ENCODE measurements around the gene INVS.

GRCh38 chr9:100072805-100073204 is 26.2 kb upstream of the INVS start:
- TF ChIP-seq, protein P1, sequence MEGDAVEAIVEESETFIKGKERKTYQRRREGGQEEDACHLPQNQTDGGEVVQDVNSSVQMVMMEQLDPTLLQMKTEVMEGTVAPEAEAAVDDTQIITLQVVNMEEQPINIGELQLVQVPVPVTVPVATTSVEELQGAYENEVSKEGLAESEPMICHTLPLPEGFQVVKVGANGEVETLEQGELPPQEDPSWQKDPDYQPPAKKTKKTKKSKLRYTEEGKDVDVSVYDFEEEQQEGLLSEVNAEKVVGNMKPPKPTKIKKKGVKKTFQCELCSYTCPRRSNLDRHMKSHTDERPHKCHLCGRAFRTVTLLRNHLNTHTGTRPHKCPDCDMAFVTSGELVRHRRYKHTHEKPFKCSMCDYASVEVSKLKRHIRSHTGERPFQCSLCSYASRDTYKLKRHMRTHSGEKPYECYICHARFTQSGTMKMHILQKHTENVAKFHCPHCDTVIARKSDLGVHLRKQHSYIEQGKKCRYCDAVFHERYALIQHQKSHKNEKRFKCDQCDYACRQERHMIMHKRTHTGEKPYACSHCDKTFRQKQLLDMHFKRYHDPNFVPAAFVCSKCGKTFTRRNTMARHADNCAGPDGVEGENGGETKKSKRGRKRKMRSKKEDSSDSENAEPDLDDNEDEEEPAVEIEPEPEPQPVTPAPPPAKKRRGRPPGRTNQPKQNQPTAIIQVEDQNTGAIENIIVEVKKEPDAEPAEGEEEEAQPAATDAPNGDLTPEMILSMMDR (IDR thresholded peaks at IDR 0.05), result no peak
- no peak for TF ChIP-seq EZH2 (IDR thresholded peaks at IDR 0.05; ENCODE audit: borderline replicate concordance, insufficient read depth, low read depth, low read length, poor library complexity, severe bottlenecking)
